ENCODE data around the gene ASTN2.

DNA sequence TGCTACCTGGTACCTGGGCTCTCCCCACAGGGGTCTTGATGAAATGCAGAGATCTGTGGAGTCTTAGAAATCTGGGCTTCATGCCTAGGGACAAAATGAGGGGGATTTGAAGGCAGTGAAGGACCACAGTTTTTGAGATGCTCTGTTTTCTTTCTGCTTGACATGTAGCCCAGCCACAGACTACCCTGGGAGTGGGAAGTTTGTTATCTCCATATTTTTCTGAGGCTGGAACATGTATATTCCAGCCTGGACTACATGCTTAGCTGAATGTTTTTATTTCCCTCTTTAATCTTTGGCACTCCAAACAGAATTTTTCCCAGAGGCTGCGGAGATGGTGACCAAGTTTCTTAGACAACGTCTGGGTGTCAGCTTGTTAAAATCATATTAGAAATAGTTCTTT lies 1008.4 kb downstream of the ASTN2 start:
- TF ChIP-seq POLR2A (IDR thresholded peaks at IDR 0.05; ENCODE audit: low read depth, low read length) (no peak), MXI1 (IDR thresholded peaks at IDR 0.05; ENCODE audit: low read depth, low read length) (no peak), CEBPB (IDR thresholded peaks at IDR 0.05; ENCODE audit: borderline replicate concordance in 1 of 2, low read depth in 2 of 2, low read length in 2 of 2) (no peak), RCOR1 (conservative IDR thresholded peaks at IDR 0.05; ENCODE audit: low read depth, low read length) (no peak), FOS (IDR thresholded peaks at IDR 0.05; ENCODE audit: borderline replicate concordance, extremely low read depth, insufficient read length) (no peak), CHD4 (IDR thresholded peaks at IDR 0.05) (no peak), YY1 (IDR thresholded peaks at IDR 0.05; ENCODE audit: low read depth, low read length) (no peak), ATF7 (IDR thresholded peaks at IDR 0.05; ENCODE audit: low read depth) (no peak), CHD2 (IDR thresholded peaks at IDR 0.05; ENCODE audit: borderline replicate concordance, low read depth, low read length) (no peak), MEF2A (IDR thresholded peaks at IDR 0.05; ENCODE audit: insufficient read depth, low read depth, low read length) (no peak)
- TF ChIP-seq, protein P1, sequence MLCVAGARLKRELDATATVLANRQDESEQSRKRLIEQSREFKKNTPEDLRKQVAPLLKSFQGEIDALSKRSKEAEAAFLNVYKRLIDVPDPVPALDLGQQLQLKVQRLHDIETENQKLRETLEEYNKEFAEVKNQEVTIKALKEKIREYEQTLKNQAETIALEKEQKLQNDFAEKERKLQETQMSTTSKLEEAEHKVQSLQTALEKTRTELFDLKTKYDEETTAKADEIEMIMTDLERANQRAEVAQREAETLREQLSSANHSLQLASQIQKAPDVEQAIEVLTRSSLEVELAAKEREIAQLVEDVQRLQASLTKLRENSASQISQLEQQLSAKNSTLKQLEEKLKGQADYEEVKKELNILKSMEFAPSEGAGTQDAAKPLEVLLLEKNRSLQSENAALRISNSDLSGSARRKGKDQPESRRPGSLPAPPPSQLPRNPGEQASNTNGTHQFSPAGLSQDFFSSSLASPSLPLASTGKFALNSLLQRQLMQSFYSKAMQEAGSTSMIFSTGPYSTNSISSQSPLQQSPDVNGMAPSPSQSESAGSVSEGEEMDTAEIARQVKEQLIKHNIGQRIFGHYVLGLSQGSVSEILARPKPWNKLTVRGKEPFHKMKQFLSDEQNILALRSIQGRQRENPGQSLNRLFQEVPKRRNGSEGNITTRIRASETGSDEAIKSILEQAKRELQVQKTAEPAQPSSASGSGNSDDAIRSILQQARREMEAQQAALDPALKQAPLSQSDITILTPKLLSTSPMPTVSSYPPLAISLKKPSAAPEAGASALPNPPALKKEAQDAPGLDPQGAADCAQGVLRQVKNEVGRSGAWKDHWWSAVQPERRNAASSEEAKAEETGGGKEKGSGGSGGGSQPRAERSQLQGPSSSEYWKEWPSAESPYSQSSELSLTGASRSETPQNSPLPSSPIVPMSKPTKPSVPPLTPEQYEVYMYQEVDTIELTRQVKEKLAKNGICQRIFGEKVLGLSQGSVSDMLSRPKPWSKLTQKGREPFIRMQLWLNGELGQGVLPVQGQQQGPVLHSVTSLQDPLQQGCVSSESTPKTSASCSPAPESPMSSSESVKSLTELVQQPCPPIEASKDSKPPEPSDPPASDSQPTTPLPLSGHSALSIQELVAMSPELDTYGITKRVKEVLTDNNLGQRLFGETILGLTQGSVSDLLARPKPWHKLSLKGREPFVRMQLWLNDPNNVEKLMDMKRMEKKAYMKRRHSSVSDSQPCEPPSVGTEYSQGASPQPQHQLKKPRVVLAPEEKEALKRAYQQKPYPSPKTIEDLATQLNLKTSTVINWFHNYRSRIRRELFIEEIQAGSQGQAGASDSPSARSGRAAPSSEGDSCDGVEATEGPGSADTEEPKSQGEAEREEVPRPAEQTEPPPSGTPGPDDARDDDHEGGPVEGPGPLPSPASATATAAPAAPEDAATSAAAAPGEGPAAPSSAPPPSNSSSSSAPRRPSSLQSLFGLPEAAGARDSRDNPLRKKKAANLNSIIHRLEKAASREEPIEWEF (IDR thresholded peaks at IDR 0.05; ENCODE audit: insufficient replicate concordance, low read depth, low read length), result no peak
- TF ChIP-seq, protein P2, sequence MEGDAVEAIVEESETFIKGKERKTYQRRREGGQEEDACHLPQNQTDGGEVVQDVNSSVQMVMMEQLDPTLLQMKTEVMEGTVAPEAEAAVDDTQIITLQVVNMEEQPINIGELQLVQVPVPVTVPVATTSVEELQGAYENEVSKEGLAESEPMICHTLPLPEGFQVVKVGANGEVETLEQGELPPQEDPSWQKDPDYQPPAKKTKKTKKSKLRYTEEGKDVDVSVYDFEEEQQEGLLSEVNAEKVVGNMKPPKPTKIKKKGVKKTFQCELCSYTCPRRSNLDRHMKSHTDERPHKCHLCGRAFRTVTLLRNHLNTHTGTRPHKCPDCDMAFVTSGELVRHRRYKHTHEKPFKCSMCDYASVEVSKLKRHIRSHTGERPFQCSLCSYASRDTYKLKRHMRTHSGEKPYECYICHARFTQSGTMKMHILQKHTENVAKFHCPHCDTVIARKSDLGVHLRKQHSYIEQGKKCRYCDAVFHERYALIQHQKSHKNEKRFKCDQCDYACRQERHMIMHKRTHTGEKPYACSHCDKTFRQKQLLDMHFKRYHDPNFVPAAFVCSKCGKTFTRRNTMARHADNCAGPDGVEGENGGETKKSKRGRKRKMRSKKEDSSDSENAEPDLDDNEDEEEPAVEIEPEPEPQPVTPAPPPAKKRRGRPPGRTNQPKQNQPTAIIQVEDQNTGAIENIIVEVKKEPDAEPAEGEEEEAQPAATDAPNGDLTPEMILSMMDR (IDR thresholded peaks at IDR 0.05 in 2 of 3, conservative IDR thresholded peaks at IDR 0.05 in 1 of 3; ENCODE audit: control insufficient read depth in 2 of 3, extremely low read depth in 1 of 3, insufficient read depth in 1 of 3, low read depth in 3 of 3, low read length in 3 of 3), result no peak
- TF ChIP-seq, protein P3, sequence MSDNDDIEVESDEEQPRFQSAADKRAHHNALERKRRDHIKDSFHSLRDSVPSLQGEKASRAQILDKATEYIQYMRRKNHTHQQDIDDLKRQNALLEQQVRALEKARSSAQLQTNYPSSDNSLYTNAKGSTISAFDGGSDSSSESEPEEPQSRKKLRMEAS (IDR thresholded peaks at IDR 0.05; ENCODE audit: low read depth, low read length), result no peak
- TF ChIP-seq, protein P4, sequence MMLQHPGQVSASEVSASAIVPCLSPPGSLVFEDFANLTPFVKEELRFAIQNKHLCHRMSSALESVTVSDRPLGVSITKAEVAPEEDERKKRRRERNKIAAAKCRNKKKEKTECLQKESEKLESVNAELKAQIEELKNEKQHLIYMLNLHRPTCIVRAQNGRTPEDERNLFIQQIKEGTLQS (IDR thresholded peaks at IDR 0.05; ENCODE audit: borderline replicate concordance, extremely low read depth, low read depth, low read length), result no peak
